Astrocyte (in vitro differentiated cells and primary cell): ENCODE data around the gene CEP290. TPM values are rescaled to one million over a fixed set of nuclear protein-coding genes. Genes with fewer than 3 reads are reported as not detected.

ENCODE experiments used
- DNase-seq: peaks from one replicate; pipeline ENCODE4 v3.0.0-alpha.2; 2010; ENCODE audit warnings: low read depth
- FAIRE-seq: peaks from 2 replicates; lab custom pipeline; 2011; peaks lifted over from hg19 to GRCh38; lab: Jason Lieb, UNC
- H2AFZ ChIP-seq: 2 replicates; pipeline ENCODE4 v1.6.0; 2012; ENCODE audit warnings: low read depth, low read length, inconsistent platforms
- H3K27ac ChIP-seq: 2 replicates; pipeline ENCODE4 v1.5.1; 2011; ENCODE audit warnings: low read depth, low read length, inconsistent platforms
- H3K27me3 ChIP-seq: 2 replicates; pipeline ENCODE4 v1.6.0; 2011; ENCODE audit warnings: low read length, inconsistent platforms; ENCODE audit not compliant: insufficient read depth
- H3K36me3 ChIP-seq: 2 replicates; pipeline ENCODE4 v1.5.1; 2011; ENCODE audit warnings: low read length, inconsistent platforms; ENCODE audit not compliant: insufficient read depth
- H3K4me1 ChIP-seq: 2 replicates; pipeline ENCODE4 v1.5.1; 2011; ENCODE audit warnings: low read length, inconsistent platforms; ENCODE audit not compliant: insufficient read depth
- H3K4me2 ChIP-seq: 2 replicates; pipeline ENCODE4 v1.6.0; 2012; ENCODE audit warnings: low read length, inconsistent platforms
- H3K4me3 ChIP-seq: 2 replicates; pipeline ENCODE4 v1.5.1; 2011; ENCODE audit warnings: low read depth, mild to moderate bottlenecking, low read length, inconsistent platforms; ENCODE audit not compliant: insufficient read depth
- H3K79me2 ChIP-seq: 2 replicates; pipeline ENCODE4 v1.6.0; 2012; ENCODE audit warnings: mild to moderate bottlenecking, low read length, inconsistent platforms; ENCODE audit not compliant: insufficient read depth
- H3K9ac ChIP-seq: 2 replicates; pipeline ENCODE4 v1.6.0; 2012; ENCODE audit warnings: mild to moderate bottlenecking, low read length, inconsistent platforms
- H3K9me3 ChIP-seq: 2 replicates; pipeline ENCODE4 v1.5.1; 2012; ENCODE audit warnings: low read depth, mild to moderate bottlenecking, low read length, inconsistent platforms; ENCODE audit not compliant: insufficient read depth
- H4K20me1 ChIP-seq: 2 replicates; pipeline ENCODE4 v1.6.0; 2012; ENCODE audit warnings: low read length, inconsistent platforms; ENCODE audit not compliant: insufficient read depth
- H3K27ac Mint-ChIP-seq: one replicate; pipeline ENCODE4 v1.8.0; 2021; ENCODE audit warnings: mild to moderate bottlenecking, mixed read lengths; ENCODE audit not compliant: unreplicated experiment
- H3K27me3 Mint-ChIP-seq: one replicate; pipeline ENCODE4 v1.8.0; 2021; ENCODE audit warnings: low read depth, mixed read lengths; ENCODE audit not compliant: unreplicated experiment
- H3K36me3 Mint-ChIP-seq: one replicate; pipeline ENCODE4 v1.8.0; 2021; ENCODE audit warnings: low read depth, mixed read lengths; ENCODE audit not compliant: unreplicated experiment
- H3K4me1 Mint-ChIP-seq: one replicate; pipeline ENCODE4 v1.8.0; 2021; ENCODE audit warnings: low read depth, mixed read lengths; ENCODE audit not compliant: unreplicated experiment
- H3K4me3 Mint-ChIP-seq: one replicate; pipeline ENCODE4 v1.8.0; 2021; ENCODE audit warnings: mild to moderate bottlenecking, moderate library complexity, mixed read lengths; ENCODE audit not compliant: unreplicated experiment
- H3K9me3 Mint-ChIP-seq: one replicate; pipeline ENCODE4 v1.8.0; 2021; ENCODE audit warnings: mild to moderate bottlenecking, mixed read lengths; ENCODE audit not compliant: unreplicated experiment
- EZH2 ChIP-seq: IDR thresholded peaks from 2 replicates; pipeline ENCODE4 v1.6.1; 2012; ENCODE audit warnings: mild to moderate bottlenecking, low read length, inconsistent platforms; ENCODE audit not compliant: insufficient read depth
- total RNA-seq: library from RNA; stranded (reverse); gene quantifications from 2 replicates; pipeline ENCODE4 v1.2.1, GENCODE V29; 2021
- TF ChIP-seq, protein P1 (sequence below): IDR thresholded peaks from 2 replicates; pipeline ENCODE4 v1.5.1; 2011; ENCODE audit warnings: low read depth, mild to moderate bottlenecking, inconsistent platforms, low read length, moderate library complexity; ENCODE audit not compliant: insufficient read depth

The CEP290 gene
- total RNA-seq, 1 donor from 2014 or later = 20.1 TPM

- Histone ChIP-seq H2AFZ (no peak overlapping the region), H3K4me1 (no peaks in the 10 kb centered on the region), H3K4me2 (no peak overlapping the region), H3K27ac (no peak overlapping the region), H3K9me3 (no peaks in the 10 kb centered on the region), H3K9ac (no peak overlapping the region), H4K20me1 (peaks cover 6% of the 10 kb centered on the region), H3K36me3 (peaks cover 43% of the 10 kb centered on the region), H3K27me3 (no peaks in the 10 kb centered on the region), H3K4me3 (no peak overlapping the region), H3K79me2 (peaks cover 35% of the 10 kb centered on the region)
- TF ChIP-seq EZH2 = no peak
- TF ChIP-seq, protein P1, sequence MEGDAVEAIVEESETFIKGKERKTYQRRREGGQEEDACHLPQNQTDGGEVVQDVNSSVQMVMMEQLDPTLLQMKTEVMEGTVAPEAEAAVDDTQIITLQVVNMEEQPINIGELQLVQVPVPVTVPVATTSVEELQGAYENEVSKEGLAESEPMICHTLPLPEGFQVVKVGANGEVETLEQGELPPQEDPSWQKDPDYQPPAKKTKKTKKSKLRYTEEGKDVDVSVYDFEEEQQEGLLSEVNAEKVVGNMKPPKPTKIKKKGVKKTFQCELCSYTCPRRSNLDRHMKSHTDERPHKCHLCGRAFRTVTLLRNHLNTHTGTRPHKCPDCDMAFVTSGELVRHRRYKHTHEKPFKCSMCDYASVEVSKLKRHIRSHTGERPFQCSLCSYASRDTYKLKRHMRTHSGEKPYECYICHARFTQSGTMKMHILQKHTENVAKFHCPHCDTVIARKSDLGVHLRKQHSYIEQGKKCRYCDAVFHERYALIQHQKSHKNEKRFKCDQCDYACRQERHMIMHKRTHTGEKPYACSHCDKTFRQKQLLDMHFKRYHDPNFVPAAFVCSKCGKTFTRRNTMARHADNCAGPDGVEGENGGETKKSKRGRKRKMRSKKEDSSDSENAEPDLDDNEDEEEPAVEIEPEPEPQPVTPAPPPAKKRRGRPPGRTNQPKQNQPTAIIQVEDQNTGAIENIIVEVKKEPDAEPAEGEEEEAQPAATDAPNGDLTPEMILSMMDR = no peak
- no peaks in the 10 kb centered on the region for H3K27me3 Mint-ChIP-seq
- H3K4me1 Mint-ChIP-seq = no peaks in the 10 kb centered on the region
- H3K27ac Mint-ChIP-seq = no peak overlapping the region
- DNase-seq (no peak), FAIRE-seq (peak; percentile 9)
- H3K4me3 Mint-ChIP-seq = no peak overlapping the region
- H3K36me3 Mint-ChIP-seq = peaks cover 16% of the 10 kb centered on the region
- no peaks in the 10 kb centered on the region for H3K9me3 Mint-ChIP-seq
These were observed 97.9 kb downstream of the CEP290 start for GRCh38 chr12:88044035-88044434.

GRCh38 chr12:88037770-88038169, 104.1 kb downstream of the CEP290 start:
- no peaks in the 10 kb centered on the region for H3K27me3 Mint-ChIP-seq
- H3K4me3 ChIP-seq = no peak overlapping the region
- DNase-seq (no peak), FAIRE-seq (no peak)
- peaks cover 70% of the 10 kb centered on the region for H3K79me2 ChIP-seq
- H2AFZ ChIP-seq = no peak overlapping the region
- no peak overlapping the region for H3K4me2 ChIP-seq
- no peak overlapping the region for H3K9ac ChIP-seq
- no peaks in the 10 kb centered on the region for H3K36me3 ChIP-seq
- H3K27me3 ChIP-seq = no peaks in the 10 kb centered on the region
- no peaks in the 10 kb centered on the region for H3K9me3 Mint-ChIP-seq
- no peak overlapping the region for H3K27ac Mint-ChIP-seq
- peaks cover 24% of the 10 kb centered on the region for H4K20me1 ChIP-seq
- no peaks in the 10 kb centered on the region for H3K9me3 ChIP-seq
- TF ChIP-seq EZH2 = no peak
- TF ChIP-seq, protein P1 = no peak
- H3K36me3 Mint-ChIP-seq = peaks cover 4% of the 10 kb centered on the region
- no peak overlapping the region for H3K27ac ChIP-seq
- no peak overlapping the region for H3K4me3 Mint-ChIP-seq
- peaks cover 11% of the 10 kb centered on the region for H3K4me1 Mint-ChIP-seq
- H3K4me1 ChIP-seq = peaks cover 11% of the 10 kb centered on the region

DNA sequence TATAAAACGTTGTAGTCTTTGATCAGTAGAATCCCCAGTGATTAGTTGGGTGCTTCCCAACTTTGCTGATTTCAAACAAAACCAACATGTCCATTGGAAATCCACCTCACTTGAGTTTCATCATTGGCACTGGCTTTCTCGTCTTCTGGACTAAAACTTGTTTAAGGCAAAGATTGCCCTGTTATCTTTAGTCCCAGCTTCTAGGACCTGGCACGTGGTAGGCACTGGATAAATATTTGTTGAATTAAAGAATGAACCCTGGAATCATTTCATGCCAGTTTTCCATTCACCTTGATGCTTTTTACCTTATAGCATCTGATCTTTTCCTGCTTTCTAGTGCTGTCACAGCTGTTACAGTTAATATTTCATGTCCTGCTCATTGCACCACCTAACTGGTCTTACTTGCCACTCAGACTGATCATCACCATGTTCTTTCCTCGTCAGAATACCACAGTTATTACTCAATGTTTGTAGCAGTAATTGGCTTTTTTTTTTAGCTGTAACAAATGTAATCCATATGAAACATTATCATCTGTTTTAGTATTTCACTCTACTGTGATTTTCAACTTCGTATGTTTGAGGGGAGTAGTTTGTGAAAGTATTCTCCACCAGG, 105.4 kb downstream of the CEP290 start:
- Histone ChIP-seq H3K9ac (peak overlapping the region; percentile 89), H3K27ac (no peak overlapping the region), H3K4me2 (peak overlapping the region; percentile 93), H3K4me1 (peaks cover 11% of the 10 kb centered on the region), H3K27me3 (no peaks in the 10 kb centered on the region), H3K9me3 (no peaks in the 10 kb centered on the region), H3K4me3 (peak overlapping the region; percentile 93), H3K36me3 (no peaks in the 10 kb centered on the region), H2AFZ (no peak overlapping the region), H3K79me2 (peaks cover 60% of the 10 kb centered on the region), H4K20me1 (peaks cover 24% of the 10 kb centered on the region)
- H3K36me3 Mint-ChIP-seq = peaks cover 4% of the 10 kb centered on the region
- H3K4me3 Mint-ChIP-seq = peak overlapping the region; percentile 94
- no peak for TF ChIP-seq EZH2
- TF ChIP-seq, protein P1 = no peak
- no peaks in the 10 kb centered on the region for H3K9me3 Mint-ChIP-seq
- peaks cover 11% of the 10 kb centered on the region for H3K4me1 Mint-ChIP-seq
- DNase-seq (peak; percentile 40), FAIRE-seq (peak; percentile 81)
- no peaks in the 10 kb centered on the region for H3K27me3 Mint-ChIP-seq
- H3K27ac Mint-ChIP-seq = peak overlapping the region; percentile 38
